ENCODE data around the gene BTNL2. TPM values are rescaled to one million over a fixed set of nuclear protein-coding genes. Genes with fewer than 3 reads are reported as not detected.
A peak's percentile ranks its signal among the peaks of the same experiment; 100 is the strongest.

BTNL2 gene
- total RNA-seq, 3 donors from 2014 or later: not detected

DNA sequence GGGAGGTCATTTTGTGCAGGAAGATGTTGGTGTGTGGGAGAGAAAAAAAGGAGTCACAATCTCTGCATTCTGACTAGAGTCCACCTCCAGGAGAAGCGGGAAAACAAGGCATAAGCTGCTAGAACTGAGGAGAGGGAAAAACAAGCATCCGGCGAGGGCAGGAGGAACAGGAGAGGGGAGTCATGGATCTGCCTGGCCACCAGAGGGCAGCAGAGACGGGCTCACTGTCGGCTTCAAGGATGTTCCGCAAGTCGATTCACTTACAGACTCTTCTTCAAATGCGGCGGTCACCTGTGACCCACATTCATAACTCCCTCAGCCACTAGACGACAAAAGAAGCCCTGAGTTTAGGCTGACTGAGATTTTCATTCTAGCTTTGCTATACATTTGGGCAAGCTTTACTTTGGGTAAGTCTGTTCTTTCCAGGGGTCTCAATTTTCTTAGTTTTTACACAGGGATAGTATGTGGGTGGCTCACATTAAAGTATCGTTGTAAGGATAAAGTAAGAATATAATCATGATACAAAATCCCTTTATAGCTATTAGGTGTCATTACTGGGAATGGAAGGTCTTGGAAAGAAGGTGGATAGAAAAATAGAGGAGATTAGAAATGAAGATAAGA is 6.6 kb upstream of the BTNL2 start:
- Histone ChIP-seq H3K4me3 (no peak overlapping the region), H3K36me3 (ENCODE audit: low read depth) (no peaks in the 10 kb centered on the region), H3K4me1 (ENCODE audit: low read depth) (peaks cover 11% of the 10 kb centered on the region), H3K9me3 (no peaks in the 10 kb centered on the region)
- DNase-seq: peak; percentile 84 to 89 (median 85)
- TF ChIP-seq, protein P1, sequence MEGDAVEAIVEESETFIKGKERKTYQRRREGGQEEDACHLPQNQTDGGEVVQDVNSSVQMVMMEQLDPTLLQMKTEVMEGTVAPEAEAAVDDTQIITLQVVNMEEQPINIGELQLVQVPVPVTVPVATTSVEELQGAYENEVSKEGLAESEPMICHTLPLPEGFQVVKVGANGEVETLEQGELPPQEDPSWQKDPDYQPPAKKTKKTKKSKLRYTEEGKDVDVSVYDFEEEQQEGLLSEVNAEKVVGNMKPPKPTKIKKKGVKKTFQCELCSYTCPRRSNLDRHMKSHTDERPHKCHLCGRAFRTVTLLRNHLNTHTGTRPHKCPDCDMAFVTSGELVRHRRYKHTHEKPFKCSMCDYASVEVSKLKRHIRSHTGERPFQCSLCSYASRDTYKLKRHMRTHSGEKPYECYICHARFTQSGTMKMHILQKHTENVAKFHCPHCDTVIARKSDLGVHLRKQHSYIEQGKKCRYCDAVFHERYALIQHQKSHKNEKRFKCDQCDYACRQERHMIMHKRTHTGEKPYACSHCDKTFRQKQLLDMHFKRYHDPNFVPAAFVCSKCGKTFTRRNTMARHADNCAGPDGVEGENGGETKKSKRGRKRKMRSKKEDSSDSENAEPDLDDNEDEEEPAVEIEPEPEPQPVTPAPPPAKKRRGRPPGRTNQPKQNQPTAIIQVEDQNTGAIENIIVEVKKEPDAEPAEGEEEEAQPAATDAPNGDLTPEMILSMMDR (IDR thresholded peaks at IDR 0.05): peak; percentile 93
- intact Hi-C loops (cut with DNase I, micrococcal nuclease): loop anchor here (5.0 to 10.0 kb wide), 2 partner anchors 371 to 384 kb away; no protein-coding TSS in a partner anchor
- peak; percentile 96 for ATAC-seq

DNA sequence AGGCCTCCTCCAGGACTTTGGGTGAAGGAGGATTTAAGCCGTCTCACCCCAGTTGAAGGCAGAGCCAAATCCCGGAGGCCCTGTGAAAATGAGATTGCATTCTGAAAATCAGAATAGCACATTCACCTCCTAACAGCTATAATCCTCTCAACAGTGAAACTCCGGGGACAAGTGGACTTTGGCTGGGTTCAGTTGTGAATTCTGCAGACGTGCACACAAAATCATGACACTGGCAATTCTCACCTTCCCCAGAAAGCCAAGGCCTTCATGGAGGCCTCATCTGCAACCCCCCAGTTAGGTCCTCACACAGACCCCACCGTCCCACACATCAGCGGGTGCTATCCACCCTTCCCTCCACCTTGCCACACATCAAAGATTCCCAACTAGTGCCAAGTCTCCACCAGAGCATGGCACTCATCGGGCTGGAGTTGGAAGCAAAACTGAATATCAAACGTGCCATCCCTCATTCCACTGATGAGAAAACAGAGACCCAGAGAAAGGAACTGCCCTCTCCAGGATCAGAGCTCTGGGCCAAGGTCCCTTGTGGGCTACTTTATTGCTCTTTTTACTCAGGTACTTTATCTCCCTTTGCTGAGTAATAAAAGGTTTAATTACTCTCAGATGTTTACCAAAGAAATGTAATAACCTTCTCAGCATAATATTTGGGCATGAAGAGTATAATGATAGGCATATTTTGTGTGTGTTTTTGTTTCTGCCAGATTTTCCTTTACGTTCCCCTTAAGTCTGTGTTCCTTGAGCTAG is 4.8 kb upstream of the BTNL2 start:
- Histone ChIP-seq H3K4me1 (ENCODE audit: low read depth) (peaks cover 11% of the 10 kb centered on the region), H3K4me3 (no peak overlapping the region), H3K9me3 (no peaks in the 10 kb centered on the region), H3K36me3 (ENCODE audit: low read depth) (no peaks in the 10 kb centered on the region)
- DNase-seq (peak in 1 of 3 donors; percentile 24), ATAC-seq (peak; percentile 73)
- intact Hi-C loops (cut with DNase I, micrococcal nuclease): loop anchor here (5.0 to 10.0 kb wide), 2 partner anchors 373 to 386 kb away; no protein-coding TSS in a partner anchor
- TF ChIP-seq, protein P1 (IDR thresholded peaks at IDR 0.05): no peak

DNA sequence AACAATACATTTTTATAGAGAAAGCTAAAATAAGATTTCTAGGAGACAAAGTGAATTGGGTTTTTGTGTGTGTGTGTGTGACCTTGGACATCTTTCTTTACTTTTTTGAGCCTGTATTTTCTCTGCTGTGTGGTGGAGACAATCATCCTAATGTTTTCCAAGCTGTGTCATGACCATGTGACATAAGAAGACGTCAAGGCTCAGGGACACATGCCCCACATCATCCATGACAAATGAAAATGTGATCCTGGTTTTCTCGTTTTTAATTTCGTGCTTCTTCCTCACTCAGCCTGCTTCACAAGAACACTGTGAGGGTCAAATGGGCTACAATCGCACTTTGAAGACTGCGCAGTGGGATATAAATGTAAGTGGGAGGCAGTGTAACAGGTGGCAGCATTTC is 3.9 kb upstream of the BTNL2 start:
- Histone ChIP-seq H3K4me1 (ENCODE audit: low read depth) (peaks cover 11% of the 10 kb centered on the region), H3K4me3 (no peak overlapping the region), H3K36me3 (ENCODE audit: low read depth) (no peaks in the 10 kb centered on the region), H3K9me3 (no peaks in the 10 kb centered on the region)
- DNase-seq (no peak), ATAC-seq (no peak)
- TF ChIP-seq, protein P1 (IDR thresholded peaks at IDR 0.05): no peak
- intact Hi-C loops (cut with DNase I, micrococcal nuclease): loop anchor here (5.0 to 10.0 kb wide), 2 partner anchors 374 to 386 kb away; no protein-coding TSS in a partner anchor

DNA sequence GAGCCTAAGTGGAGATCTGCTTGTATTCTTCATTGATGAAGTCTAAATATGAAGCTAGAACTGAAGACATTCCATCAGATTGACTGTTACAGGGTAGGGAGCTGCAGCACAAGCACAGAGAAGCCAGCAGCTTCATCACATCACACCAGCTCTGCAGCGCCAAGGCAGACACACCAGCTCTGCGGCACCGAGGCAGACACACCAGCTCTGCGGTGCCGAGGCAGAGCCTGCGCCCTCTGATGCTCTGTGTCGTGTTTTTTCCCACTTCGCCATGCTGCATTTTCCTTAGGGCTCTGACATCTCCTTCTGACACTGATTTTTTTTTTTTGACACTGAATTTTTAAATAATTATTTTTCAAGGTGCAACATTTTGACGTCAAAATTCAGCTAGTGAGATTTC is 784 bp downstream of the BTNL2 start:
- H3K36me3 ChIP-seq (ENCODE audit: low read depth): no peaks in the 10 kb centered on the region
- intact Hi-C loops (cut with DNase I, micrococcal nuclease): no loop called here
- no peaks in the 10 kb centered on the region for H3K9me3 ChIP-seq
- TF ChIP-seq, protein P1 (IDR thresholded peaks at IDR 0.05): no peak
- ATAC-seq: no peak
- DNase-seq: no peak
- no peak overlapping the region for H3K4me3 ChIP-seq
- H3K4me1 ChIP-seq (ENCODE audit: low read depth): no peaks in the 10 kb centered on the region

DNA sequence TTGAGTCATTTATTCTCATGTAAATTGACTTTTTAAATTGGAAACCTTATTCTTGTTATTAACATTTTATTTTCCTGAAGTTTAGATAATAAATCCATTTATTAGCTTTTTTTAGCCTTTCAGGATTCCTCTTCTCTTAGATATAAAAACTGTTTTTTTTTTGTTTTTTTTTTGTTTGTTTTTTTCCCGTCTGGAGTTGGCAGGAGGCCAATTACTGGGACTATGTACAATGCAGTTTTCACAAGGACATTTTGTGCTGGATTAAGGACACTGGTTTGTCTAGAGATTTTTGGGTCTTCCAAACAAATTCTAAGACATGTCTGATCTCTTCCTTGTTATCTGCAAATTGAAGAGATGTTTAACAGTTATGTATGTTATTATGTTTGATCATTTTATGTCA is 1.3 kb downstream of the BTNL2 start:
- TF ChIP-seq, protein P1 (IDR thresholded peaks at IDR 0.05): no peak
- intact Hi-C loops (cut with DNase I, micrococcal nuclease): no loop called here
- Histone ChIP-seq H3K36me3 (ENCODE audit: low read depth) (no peaks in the 10 kb centered on the region), H3K4me3 (no peak overlapping the region), H3K4me1 (ENCODE audit: low read depth) (no peaks in the 10 kb centered on the region), H3K9me3 (no peaks in the 10 kb centered on the region)
- DNase-seq: no peak
- no peak for ATAC-seq
